OCI-LY7 (cell line): Measurements from ENCODE around the gene ANKRD13B. TPM values are rescaled to one million over a fixed set of nuclear protein-coding genes. Genes with fewer than 3 reads are reported as not detected.

Experiments used
- BruUV-seq: library from RNA; stranded (reverse); fragments of 400-500 nt; replicated peaks from 2 replicates; lab custom pipeline; 2021; lab: Mats Ljungman, UMichigan
- CTCF ChIA-PET: fragments of 300-600 bp; sonication (Branson Sonifier 250); formaldehyde crosslinking; loops from one replicate; lab custom pipeline; 2022; ENCODE audit warnings: antibody characterized with exemption; ENCODE audit not compliant: unreplicated experiment; lab: Charles Lee
- POLR2A ChIA-PET: fragments of 300-600 bp; sonication (Branson Sonifier 250); formaldehyde crosslinking; loops from one replicate; lab custom pipeline; 2022; ENCODE audit warnings: antibody characterized with exemption; lab: Charles Lee
- DNase-seq: peaks from one replicate; pipeline ENCODE4 v3.0.0-alpha.2; 2015; ENCODE audit warnings: low spot score
- H2AFZ ChIP-seq: fragments of 200-600 bp; sonication (generic), shearing (Covaris generic); 2 replicates; pipeline ENCODE4 v1.6.1; 2014; ENCODE audit warnings: mild to moderate bottlenecking, antibody characterized with exemption, low read length, moderate library complexity
- H3K27ac ChIP-seq: fragments of 200-600 bp; sonication (generic); 2 replicates; pipeline ENCODE4 v1.5.1; 2014; ENCODE audit warnings: mixed run types, low read depth, mild to moderate bottlenecking, moderate library complexity, low read length, inconsistent platforms; ENCODE audit not compliant: poor library complexity, severe bottlenecking
- H3K36me3 ChIP-seq: fragments of 200-600 bp; sonication (generic); 2 replicates; pipeline ENCODE4 v1.6.1; 2014; ENCODE audit warnings: mild to moderate bottlenecking, antibody characterized with exemption, low read length, moderate library complexity, mixed read lengths; ENCODE audit not compliant: insufficient read depth
- H3K4me1 ChIP-seq: fragments of 200-600 bp; sonication (generic); 2 replicates; pipeline ENCODE4 v1.5.1; 2014; ENCODE audit warnings: mild to moderate bottlenecking, low read length; ENCODE audit not compliant: insufficient read depth, poor library complexity, severe bottlenecking
- H3K4me2 ChIP-seq: fragments of 200-600 bp; sonication (generic); 2 replicates; pipeline ENCODE4 v1.6.1; 2014; ENCODE audit warnings: mild to moderate bottlenecking, low read length
- H3K4me3 ChIP-seq: fragments of 200-600 bp; sonication (generic); 2 replicates; pipeline ENCODE4 v1.5.1; 2014; ENCODE audit warnings: mild to moderate bottlenecking, low read depth, low read length; ENCODE audit not compliant: poor library complexity, severe bottlenecking
- H3K79me2 ChIP-seq: fragments of 200-600 bp; sonication (generic); 2 replicates; pipeline ENCODE4 v1.6.1; 2016; ENCODE audit warnings: low read depth, mild to moderate bottlenecking, low read length, moderate library complexity, mixed read lengths; ENCODE audit not compliant: insufficient read depth
- H3K9me2 ChIP-seq: fragments of 200-600 bp; sonication (generic); 2 replicates; pipeline ENCODE4 v1.6.1; 2016; ENCODE audit warnings: mild to moderate bottlenecking, low read length, mixed read lengths; ENCODE audit not compliant: insufficient read depth
- H3K9me3 ChIP-seq: fragments of 200-600 bp; sonication (generic); 2 replicates; pipeline ENCODE4 v1.6.1; 2014; ENCODE audit warnings: mild to moderate bottlenecking, mixed run types, low read length, mixed read lengths
- H4K20me1 ChIP-seq: fragments of 200-600 bp; sonication (generic); 2 replicates; pipeline ENCODE4 v1.6.1; 2014; ENCODE audit warnings: mild to moderate bottlenecking, antibody characterized with exemption, low read length, moderate library complexity, mixed read lengths; ENCODE audit not compliant: insufficient read depth
- CTCF ChIP-seq: fragments of 200-600 bp; sonication (generic); conservative IDR thresholded peaks from 2 replicates; pipeline ENCODE4 v1.5.1; 2014; ENCODE audit warnings: mild to moderate bottlenecking, antibody characterized with exemption, low read length, moderate library complexity, mixed read lengths
- EZH2phosphoT487 ChIP-seq: fragments of 200-600 bp; sonication (generic); IDR thresholded peaks from 2 replicates; pipeline ENCODE4 v1.6.1; 2018; ENCODE audit warnings: low read depth, borderline replicate concordance, mild to moderate bottlenecking, mixed run types, antibody characterized with exemption, low read length, moderate library complexity, mixed read lengths
- intact Hi-C: fragments of 100-400 bp; cut with micrococcal nuclease; formaldehyde crosslinking; loops from one replicate; pipeline ENCODE4 v1.10.0; 2022; ENCODE audit not compliant: unreplicated experiment
- total RNA-seq, 2 experiments: library from RNA; depleted of rRNA in 1 of 2; stranded (reverse); fragments of >200 nt in 1 of 2; shearing (Covaris generic) in 1 of 2; gene quantifications; 2 replicates each; pipeline ENCODE4 v1.2.3, GENCODE V29; 2014 to 2022

The ANKRD13B gene
- total RNA-seq, 2 experiments from 2014 or later: 22.8 to 30.5 TPM

- TF ChIP-seq CTCF: no peak
- TF ChIP-seq EZH2phosphoT487: no peak
- POLR2A ChIA-PET: interaction anchor here (0.5 to 1.9 kb wide), 2 partner anchors 9 to 223 kb away, joined by 3 to 4 read pairs; no protein-coding TSS in a partner anchor
Measured at GRCh38 chr17:29577001-29577370, 15.9 kb upstream of the ANKRD13B start.

GRCh38 chr17:29577385-29578211, 15.3 kb upstream of the ANKRD13B start:
- Histone ChIP-seq H3K79me2 (no peaks in the 10 kb centered on the region), H3K27ac (no peak overlapping the region), H4K20me1 (no peaks in the 10 kb centered on the region), H3K4me2 (no peak overlapping the region), H3K4me3 (no peak overlapping the region), H3K9me3 (no peaks in the 10 kb centered on the region), H3K36me3 (peaks cover 82% of the 10 kb centered on the region), H2AFZ (no peak overlapping the region), H3K4me1 (peaks cover 17% of the 10 kb centered on the region), H3K9me2 (no peaks in the 10 kb centered on the region)
- TF ChIP-seq CTCF (no peak), EZH2phosphoT487 (no peak)
- DNase-seq: no peak
- POLR2A ChIA-PET: interaction anchor here (0.5 to 2.1 kb wide), 4 partner anchors 8 to 683 kb away, joined by 3 to 4 read pairs (median 4); no protein-coding TSS in a partner anchor
- CTCF ChIA-PET: no interaction called here
- no TSS peak for BruUV-seq
- intact Hi-C loops: no loop called here

More at GRCh38 chr17:29577001-29577370, 15.9 kb upstream of the ANKRD13B start:
- H3K9me2 ChIP-seq: no peaks in the 10 kb centered on the region
- no peaks in the 10 kb centered on the region for H4K20me1 ChIP-seq
- H3K79me2 ChIP-seq: no peaks in the 10 kb centered on the region
- H3K4me1 ChIP-seq: peaks cover 17% of the 10 kb centered on the region
- H3K4me3 ChIP-seq: no peak overlapping the region
- H3K27ac ChIP-seq: no peak overlapping the region
- no peaks in the 10 kb centered on the region for H3K9me3 ChIP-seq
- H3K36me3 ChIP-seq: peaks cover 76% of the 10 kb centered on the region
- CTCF ChIA-PET: no interaction called here
- H2AFZ ChIP-seq: no peak overlapping the region
- DNase-seq: no peak
- no TSS peak for BruUV-seq
- H3K4me2 ChIP-seq: no peak overlapping the region
- intact Hi-C loops: no loop called here
